Measurements from ENCODE around the gene OR5B3.
"Not testable (repeated sequence)": the region's sequence is repeated elsewhere in the genome, so short reads cannot be mapped to it uniquely, and the experiment has no call there.

The OR5B3 gene

DNA sequence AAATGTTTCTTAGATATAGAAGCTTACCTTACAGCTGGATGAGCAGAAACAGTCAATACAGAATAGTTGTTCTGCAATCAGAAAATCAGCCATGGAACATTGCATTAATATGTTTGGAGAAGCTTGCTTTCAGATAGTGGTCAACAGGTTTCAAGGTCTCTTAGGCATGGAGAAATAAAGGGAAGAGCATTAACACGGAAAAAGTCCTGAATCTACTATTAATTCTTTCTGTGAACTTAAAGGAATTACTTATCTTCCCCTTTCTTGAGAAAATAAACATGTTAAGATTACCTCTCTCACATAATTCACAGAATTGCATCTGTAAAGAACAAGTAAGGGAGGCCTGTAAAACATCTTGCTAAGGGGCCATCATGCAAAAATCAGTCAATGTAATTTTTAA, at the start of gene OR5B3:
Gene OR5B3, minus strand, starts transcription at position 101 of the 400 bp plus-strand sequence. CDS start 3,465 bp downstream, outside the sequence.
- no peak for DNase-seq

DNA sequence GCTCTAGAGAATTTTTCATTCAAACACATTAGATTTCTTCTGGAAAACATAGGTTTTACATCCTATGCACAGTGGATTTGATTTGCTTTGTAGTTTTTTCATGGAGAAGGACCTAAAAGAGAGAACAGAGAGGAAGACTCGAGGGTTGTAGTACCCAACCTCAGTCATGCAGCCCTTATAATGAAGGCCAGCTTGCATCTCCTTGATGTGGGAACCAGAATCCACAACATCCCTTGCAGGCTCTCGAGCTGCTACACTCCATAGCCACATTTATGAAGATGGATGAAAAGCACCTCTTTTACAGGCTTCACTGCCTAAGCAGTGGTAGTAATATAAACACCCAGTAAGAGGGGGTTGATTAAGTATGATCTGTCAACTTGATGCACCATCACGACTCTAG, 44.9 kb upstream of the OR5B3 start:
- DNase-seq, result no peak

DNA sequence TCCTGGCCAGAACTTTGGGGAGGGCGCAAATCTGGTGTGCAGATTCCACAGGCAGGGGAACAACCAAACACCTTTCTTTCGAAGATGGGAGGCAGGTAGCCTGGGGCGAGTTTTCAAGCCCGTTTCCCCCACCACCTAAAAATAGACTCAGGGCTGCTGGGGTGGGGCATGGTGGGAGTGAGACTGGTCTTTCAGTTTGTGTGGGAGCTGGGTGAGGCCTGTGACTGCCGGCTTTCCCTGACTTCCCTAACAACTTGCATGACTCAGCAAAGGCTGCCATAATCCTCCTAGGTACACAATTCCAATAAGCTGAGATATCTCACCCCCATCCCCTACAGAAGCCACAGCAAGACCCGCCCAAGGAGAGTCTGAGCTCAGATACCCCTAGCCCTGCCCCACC, 39.6 kb upstream of the OR5B3 start:
- DNase-seq, result no peak

- no peak for DNase-seq
Measured at GRCh38 chr11:58444300-58444699, 37.6 kb upstream of the OR5B3 start.

- DNase-seq, result no peak
Measured at GRCh38 chr11:58442136-58442535, 35.5 kb upstream of the OR5B3 start, which contains the start of gene OR5B12. Gene OR5B12 (minus strand): TSS chr11:58442236. CDS start chr11:58440151, 2,085 bp downstream.

DNA sequence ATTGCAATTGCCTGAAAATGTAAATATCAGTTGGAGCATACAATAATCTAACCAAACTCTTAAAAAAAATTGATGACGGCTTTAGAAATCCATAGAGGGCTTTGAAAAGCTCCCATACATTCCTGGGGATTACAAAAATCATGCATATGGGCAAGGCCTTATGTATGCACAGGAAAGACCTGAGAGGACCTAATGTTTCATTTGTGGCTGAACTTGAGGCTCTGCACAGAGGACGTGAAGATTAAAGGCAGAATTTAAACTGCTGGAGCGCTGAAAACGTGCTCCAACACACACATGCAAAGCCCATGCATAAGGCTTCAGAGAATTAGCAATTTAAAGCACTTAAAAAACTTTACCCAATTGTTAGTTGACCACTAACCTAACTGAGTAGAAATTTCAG, 31.8 kb upstream of the OR5B3 start:
- DNase-seq, result no peak

DNA sequence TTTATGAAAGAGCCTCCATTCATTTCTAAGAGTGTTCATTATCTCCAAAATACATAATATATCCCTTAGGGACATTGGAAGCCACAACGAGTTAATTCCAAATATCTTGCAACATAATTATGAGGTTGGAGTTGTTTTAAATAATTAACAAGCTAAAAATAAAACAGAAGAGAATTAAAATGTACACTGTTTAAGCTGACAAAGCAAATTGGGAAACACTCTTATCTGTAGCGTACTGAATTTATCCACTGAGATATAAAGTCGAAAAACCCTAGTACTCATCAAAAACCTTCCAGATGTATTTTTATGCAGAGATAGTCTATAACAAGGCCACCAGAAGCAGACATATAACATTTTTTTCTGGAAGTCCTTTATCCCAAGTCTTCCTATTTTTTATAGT, 27.5 kb upstream of the OR5B3 start:
- DNase-seq, result no peak

DNA sequence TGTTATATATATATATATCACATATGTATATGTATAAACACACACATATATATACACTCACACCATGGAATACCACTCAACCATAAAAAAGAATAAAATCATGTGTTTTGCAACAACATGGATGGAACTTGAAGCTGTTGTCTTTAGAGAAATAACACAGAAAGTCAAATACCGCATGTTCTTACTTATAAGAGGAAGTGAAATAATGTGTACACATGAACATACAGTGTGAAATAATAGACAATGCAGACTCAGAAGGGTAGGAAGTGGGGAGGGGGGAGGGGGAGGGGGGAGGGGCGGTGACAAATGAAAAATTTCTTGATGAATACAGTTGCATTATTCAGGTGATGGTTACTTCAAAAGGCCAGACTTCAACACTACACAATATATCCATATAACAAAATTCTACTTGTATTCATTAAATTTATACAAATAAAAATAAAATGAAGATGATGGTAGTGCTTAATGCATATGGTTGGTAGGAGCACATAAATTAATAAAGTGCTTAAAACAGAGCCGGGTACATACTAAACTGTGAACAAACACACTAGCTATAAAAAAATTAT, 27.0 kb upstream of the OR5B3 start:
- DNase-seq, result no peak

GRCh38 chr11:58429273-58429672, 22.6 kb upstream of the OR5B3 start:
- DNase-seq, result no peak

DNA sequence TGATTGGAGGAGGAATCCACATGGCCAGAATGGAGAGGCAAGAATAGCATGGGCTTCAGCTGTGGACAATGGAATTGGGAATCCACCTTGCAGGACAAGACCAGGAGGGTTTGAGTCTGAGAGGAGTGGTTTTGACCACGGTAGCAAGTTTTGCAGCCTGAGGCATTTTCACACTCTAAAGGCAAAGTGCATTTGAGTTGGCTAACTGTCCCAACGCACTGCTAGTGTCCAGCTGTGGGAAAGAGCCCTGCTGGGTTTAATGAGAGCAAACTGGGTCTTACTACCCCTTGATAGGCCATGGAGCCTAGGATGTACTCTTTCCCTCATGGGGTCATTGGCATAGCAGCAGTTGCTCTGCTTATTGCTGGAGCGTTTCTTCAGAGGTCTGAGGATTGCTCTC, 21.3 kb upstream of the OR5B3 start, which contains the start of gene OR5B2:
Gene OR5B2, minus strand, starts transcription at position 101 of the 400 bp plus-strand sequence. CDS start 4,860 bp downstream, outside the sequence.
- DNase-seq, result no peak

GRCh38 chr11:58399622-58400021, 7.1 kb downstream of the OR5B3 start:
- not testable (repeated sequence) for DNase-seq

- DNase-seq, result no peak
Measured at GRCh38 chr11:58395581-58395980, 11.1 kb downstream of the OR5B3 start.

- DNase-seq, result no peak
Measured at GRCh38 chr11:58394195-58394594, 12.5 kb downstream of the OR5B3 start.

GRCh38 chr11:58392746-58393145, 13.9 kb downstream of the OR5B3 start:
- no peak for DNase-seq

- DNase-seq, result no peak
Measured at GRCh38 chr11:58391879-58392278, 14.8 kb downstream of the OR5B3 start.

GRCh38 chr11:58390551-58391063, 16.1 kb downstream of the OR5B3 start:
- no peak for DNase-seq

DNA sequence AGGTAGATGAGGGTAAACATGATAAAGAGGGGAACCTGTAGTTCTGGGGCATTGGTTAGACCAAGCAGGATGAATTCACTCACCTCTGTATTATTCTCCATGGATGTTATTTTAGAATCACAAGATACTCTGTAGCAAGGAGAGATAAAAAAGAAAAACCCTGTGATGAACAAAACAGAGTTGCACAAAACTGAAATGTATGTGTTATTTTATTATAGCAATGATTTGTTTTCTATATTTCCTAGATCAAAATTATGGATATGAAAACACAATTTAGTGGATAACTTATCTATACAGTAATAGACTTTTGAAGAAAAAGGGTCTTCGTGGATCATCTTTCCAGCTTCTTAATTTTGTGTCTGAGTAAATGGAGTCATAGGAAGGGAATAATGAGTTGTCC, 47.7 kb downstream of the OR5B3 start, which contains the start of gene OR5B17:
Gene OR5B17, minus strand, starts transcription at position 101 of the 400 bp plus-strand sequence. Its CDS starts 0 bp downstream, at position 101.
- DNase-seq, result no peak

GRCh38 chr11:58354727-58355126, 51.9 kb downstream of the OR5B3 start:
- DNase-seq, result no peak
